ENCODE data around the gene TEK. TPM values are rescaled to one million over a fixed set of nuclear protein-coding genes. Genes with fewer than 3 reads are reported as not detected.
A peak's percentile ranks its signal among the peaks of the same experiment; 100 is the strongest.

TEK gene
- total RNA-seq, 1 donor from 2014 or later, result 0.15 TPM

DNA sequence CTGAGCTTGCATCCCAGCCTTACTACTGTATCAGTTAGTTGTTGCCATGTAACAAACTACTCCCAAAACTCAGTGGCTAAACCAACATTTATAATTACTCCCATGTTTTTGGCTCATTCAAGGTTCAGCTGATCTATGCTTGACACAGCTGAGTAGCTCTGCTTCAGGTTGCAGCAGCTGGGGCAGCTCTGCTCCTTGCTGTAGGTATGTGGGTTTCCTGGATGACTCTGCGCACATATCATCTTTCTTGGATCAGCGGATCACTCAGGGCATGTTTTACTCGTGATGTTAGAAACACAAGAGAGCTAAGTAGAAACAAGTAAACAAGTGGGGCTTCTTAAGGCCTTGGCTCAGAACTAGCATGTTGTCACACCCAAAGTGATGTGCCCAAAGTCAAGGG lies 15.1 kb downstream of the TEK start:
- DNase-seq (ENCODE audit: low read depth), result no peak

DNA sequence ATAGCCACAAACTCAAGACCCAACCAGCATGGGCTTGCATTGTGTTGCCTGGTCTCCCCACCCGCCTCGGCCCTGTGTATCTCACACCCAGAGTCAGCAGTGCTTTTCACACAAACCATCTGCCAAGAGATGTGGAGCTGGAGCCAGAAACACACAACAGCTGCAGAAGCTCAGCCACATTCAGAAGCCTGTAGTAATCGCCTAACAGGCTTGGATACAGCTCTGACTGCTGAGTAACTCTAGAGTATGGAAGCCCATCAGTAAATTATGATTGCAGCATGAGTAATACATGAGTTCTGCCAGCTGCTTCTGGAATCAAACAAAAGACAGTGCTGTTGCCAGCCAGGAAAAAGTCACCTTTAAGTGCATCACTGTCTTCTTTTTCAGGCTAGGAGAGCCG lies 16.0 kb downstream of the TEK start:
- DNase-seq (ENCODE audit: low read depth), result peak; percentile 91

DNA sequence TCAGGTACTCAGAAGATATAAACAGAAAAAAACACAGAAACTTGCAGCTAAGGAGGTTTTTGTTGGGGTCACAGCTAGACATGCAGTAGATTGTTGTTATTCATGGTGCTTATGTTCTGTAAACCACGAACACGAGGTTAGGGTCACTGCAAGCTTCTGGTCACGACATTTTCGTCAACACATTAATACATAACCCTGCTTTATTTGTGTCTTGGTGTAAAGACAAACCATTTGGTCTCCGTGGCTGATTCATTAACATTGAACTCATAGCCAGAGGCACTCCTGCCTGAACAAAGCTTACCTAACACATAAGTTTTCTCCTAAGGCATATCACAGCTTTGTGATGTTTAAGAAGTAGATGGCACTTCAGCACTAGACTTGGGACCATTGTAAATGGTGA lies 16.9 kb downstream of the TEK start:
- DNase-seq (ENCODE audit: low read depth), result peak; percentile 93

DNA sequence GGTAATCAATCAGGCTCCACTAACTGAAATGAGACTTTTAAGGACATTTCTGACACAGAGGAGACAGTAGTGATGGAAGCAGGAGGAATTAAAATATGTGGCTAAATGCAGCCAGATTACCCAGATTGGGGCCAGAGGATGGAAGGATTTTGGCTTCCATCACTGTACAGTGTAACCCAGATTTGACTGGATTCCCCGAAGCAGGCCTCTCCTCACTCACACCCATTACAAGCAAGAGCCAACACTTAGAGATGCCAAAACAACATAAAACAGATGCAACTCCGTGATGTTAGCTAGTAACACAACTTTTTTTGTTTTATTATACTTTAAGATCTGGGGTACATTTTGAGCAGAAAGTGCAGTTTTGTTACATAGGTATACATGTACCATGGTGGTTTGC lies 17.6 kb downstream of the TEK start:
- DNase-seq (ENCODE audit: low read depth), result no peak

DNA sequence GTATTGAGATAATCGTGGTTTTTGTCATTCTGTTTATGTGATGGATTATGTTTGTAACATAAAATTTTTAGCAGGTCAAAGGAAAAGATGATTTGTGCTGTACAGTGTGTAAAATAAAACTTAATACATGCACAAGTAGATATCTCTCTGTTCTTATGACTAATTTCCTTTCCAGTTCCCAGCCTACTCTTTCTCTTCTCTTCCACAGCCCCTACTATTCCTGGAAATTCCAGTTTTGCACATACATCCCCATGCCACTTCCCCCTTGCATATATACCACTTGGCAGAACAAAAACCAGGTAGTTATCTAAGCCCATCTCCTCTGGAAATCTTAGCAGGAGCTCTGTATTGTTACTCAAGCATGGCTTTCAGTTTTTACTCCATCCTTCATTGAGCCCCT lies 20.2 kb downstream of the TEK start:
- no peak for DNase-seq (ENCODE audit: low read depth)

DNA sequence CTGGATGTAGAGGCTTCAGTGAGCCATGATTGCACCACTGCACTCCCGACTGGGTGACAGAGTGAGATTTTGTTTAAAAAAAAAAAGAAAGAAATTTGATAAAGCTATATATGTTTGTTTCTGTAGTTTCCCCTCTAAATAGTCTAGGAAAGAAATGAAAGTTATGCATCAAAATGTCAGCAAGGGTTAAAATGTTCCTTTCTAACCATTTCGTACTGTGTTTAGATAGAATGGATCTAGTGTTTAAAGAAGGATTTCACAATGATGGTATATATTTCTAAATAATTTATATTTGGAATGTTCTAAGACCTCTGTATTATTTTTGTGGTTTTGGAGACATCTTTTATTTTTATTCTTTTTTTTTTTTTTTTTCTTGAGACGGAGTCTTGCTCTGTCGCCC lies 22.7 kb downstream of the TEK start:
- no peak for DNase-seq (ENCODE audit: low read depth)

DNA sequence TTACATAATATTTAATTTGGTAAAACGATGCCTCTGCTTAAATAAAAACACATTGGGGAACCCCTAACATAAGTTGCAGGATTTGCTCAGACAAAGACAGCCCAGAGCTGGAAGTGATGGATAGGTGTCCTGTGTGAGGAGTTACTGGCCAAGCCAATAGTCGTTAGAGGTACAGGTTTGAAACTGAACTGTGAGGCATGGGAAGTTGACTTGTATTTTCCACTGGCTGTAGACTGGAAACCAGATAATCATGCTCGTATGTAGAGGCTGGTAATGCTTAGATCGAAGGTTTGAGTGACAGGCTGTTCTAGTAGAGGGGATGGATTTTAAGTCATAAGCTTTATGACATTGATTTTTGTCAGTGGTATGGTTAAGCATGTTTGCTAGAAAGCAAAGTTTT lies 24.8 kb downstream of the TEK start:
- DNase-seq (ENCODE audit: low read depth), result no peak

DNA sequence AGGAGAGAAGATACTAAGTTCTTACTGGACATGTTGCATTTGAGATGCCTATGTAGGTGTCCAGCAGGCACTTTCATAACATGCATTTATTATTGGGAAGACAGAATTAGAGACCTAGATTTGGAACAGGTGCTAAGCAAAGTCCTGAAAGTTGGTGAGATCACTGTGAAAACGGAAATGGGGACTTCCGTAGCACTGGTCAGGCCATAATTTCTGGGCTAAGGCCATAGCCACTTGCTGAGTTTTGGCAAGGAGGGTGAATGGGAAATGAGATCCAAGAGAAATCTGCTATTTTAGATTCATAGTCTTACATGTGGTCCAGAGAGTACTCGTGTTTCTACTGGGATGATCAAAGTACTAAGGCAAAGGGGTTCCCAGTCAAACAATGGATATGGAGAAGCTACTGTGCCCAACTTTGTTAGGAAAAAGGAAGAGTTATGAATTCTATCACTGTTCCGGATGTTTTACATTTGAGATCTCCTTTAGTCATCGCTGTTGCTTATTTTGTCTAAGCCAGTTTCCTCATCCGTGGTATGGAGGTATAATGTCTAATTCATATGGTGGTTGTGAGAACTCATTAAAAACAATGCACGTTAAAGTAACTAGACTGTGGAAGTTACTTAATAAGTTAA lies 33.4 kb downstream of the TEK start:
- DNase-seq (ENCODE audit: low read depth), result no peak

DNA sequence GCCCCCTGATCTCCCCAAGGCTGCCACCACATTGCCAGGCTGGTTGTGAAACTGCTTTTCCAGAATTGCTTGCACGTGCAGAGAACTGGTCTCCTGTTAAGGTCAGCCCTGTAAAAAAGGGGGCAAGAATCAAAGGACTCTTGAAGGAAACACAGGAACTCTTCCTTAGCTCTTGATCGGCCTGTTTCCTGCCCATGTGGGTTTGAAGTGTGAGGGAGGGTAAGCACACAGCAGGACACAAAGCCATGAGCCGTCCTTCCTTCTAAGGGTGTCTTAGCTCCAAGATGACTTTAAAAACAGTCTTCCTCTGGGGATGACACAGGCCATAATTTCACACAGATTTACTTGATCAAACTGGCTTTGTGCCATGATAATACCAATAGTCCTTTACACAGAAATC lies 36.1 kb downstream of the TEK start:
- no peak for DNase-seq (ENCODE audit: low read depth)

DNA sequence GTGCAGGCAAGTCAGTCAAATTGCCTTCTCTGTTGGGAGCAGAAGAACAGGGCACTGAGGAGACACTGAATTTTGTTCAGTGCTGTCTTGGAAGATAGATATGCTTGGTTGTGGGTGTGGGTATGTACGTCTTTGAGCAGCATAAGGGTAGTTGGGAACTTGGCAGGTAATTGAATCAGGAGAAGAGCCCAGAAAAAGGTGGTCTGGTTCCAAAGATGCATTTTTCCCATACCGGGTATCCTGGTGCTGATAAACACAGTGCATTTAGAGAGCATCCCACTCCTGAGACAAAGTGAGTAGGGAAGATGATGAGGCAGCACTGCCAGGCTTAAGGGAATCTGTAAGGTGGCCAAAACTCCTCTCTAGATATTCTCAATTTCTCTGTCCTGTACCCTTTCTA lies 40.6 kb downstream of the TEK start:
- no peak for DNase-seq (ENCODE audit: low read depth)

DNA sequence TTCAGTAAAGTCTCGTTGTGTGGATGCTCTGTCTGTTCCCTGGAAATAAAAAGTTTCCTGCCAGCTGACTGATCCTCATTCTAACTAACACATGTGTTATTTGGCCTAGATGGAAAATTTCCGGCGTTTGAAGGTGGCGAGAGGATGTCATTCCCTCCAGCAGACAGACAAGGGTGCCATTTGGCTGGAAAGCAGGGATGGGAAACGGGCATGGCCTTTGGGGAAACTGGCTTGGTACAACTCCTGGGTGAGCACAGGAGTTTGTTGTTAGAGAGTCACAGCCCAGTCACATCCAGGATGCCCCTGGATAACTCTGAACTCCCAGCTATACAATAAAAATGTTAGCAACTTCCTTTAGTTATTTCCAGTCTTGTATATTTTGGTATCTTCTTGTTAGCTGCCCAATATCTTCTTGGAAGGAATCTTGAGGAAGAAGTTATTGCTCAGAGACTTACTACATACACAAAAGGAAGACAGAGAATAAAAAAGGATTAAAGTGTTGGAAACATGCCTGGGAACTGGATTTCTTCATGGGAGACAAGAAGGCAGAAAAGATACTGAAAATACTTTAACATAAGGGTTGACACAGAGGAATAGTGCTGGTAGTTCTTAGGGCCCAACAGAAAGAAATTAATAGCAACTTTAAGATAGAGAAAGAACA lies 41.9 kb downstream of the TEK start:
- DNase-seq (ENCODE audit: low read depth), result no peak

DNA sequence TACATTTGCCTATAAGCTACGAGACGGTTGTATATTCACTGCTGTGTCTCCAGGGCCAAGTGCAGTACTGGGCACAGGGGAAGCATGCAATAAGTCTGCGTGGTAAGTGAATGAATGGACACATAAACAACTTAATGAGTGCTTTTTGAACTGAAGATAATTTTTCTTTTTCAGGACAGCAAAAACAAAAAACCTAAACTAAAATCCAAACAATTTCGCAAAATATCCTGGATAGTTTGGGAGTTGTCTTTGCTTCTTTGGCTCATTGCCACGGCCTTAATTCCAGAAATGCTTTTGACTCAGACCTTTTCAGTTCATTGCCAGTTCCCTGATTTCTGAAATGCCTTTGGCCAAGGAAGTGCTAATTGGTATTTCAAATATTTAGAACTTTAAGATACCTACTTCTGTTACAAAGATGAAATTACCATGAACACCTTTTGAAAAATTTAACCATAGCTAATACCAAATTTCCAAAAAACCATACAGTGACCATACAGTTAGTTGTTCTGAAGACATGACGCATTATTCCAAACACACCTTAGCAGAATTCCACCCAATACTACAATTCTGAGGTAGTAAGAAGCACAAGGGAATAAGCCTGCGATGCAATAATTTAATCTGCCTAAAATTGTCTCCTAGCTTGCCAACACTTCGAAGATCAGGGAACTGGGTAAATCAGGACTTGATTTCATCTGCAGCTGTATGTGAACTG lies 42.8 kb downstream of the TEK start:
- peak; percentile 83 for DNase-seq (ENCODE audit: low read depth)

DNA sequence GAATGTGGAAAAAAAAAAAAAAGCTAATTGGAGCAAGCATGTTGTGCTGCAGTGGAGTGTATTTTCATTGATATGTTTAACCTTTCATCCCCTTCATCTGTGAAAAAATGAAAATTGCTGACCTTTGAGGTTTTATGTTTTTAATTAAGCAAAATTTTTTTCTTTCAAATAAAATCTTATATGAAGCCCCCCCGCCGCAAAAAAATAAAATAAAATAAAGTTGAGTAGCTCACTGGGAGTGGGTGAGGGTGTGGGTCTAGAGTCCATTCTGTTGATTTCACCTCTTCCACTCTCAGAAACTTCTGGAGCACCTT lies 43.3 kb downstream of the TEK start:
- no peak for DNase-seq (ENCODE audit: low read depth)

DNA sequence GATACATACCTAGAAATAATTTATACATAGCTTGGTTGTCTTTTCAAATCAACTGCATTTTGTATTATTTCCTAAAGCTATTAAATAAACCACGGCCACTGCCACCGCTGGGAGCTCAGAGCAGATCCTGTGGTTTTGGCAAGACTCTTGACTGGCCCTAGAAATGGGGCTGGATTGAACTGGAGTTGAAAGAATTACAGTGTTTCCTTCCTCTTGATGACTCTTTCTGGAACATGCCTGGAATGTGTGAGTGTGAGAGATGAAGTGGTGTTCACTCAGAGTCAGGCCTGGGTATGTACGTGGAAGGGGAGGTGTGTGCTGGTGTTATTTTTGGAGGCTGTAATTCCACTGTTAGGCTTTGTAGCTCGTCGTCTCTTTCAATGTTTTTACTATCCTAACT lies 45.9 kb downstream of the TEK start:
- peak; percentile 97 for DNase-seq (ENCODE audit: low read depth)

DNA sequence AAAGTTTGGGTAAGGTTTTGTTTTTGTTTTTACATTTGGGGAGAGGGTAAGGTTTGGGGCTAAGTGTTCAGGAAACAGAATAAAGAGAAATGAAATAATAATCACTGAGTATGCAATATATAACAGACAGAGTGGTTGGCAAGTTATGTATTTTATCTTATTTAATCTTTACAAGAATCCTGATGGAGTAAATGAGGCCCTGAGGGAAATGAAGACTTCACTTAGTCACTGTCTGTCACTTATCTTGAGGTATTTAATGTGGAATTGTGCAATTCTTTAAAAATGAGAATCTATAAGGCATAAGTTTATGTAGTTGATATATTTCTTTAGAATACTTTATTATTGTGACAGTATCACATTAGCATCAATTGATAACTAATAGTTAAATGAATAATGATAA lies 48.1 kb downstream of the TEK start:
- DNase-seq (ENCODE audit: low read depth), result no peak

DNA sequence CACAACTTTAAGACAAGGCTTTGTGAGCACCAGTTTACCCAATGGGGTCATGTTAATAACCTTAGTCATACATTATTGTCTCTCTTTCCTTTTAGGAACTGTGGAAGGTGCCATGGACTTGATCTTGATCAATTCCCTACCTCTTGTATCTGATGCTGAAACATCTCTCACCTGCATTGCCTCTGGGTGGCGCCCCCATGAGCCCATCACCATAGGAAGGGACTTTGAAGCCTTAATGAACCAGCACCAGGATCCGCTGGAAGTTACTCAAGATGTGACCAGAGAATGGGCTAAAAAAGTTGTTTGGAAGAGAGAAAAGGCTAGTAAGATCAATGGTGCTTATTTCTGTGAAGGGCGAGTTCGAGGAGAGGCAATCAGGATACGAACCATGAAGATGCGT lies 48.7 kb downstream of the TEK start:
- DNase-seq (ENCODE audit: low read depth), result no peak

DNA sequence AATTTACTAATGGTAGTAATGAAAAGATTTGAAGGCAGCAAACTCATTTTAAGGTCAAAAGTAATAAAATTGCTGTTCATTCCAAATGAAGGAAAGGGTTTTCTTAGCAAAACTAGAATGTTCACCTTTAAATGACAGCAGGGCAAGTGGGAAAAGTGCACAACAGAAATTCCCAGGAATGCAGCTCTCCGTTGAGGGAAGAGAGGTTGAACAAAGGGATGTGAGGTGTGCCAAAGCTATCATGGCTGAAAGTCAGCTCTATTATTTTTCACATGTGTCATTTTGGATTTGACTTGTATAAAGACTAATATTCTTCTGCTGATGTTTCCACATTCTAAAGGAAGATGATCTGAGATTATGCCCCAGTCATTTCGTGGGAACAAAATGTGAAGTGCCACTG lies 51.6 kb downstream of the TEK start:
- DNase-seq (ENCODE audit: low read depth), result no peak

DNA sequence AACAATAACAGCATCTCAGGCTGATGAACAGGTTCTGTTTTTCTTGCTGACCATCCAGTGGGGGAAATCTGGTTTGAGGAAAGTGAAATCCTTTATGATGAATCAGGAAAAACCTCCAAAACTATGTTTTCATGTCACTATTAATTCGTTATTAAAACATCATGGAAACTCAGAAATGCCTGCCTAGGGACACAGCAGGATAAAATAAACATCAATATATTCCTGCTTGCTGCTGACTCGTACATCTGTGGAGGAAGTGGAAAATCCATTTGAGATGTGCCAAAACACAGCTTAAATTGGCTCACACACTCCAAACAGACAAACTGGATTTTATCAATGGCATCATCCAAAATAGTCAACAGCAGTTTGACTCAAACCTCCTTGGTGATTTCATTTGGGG lies 53.0 kb downstream of the TEK start:
- peak; percentile 46 for DNase-seq (ENCODE audit: low read depth)

DNA sequence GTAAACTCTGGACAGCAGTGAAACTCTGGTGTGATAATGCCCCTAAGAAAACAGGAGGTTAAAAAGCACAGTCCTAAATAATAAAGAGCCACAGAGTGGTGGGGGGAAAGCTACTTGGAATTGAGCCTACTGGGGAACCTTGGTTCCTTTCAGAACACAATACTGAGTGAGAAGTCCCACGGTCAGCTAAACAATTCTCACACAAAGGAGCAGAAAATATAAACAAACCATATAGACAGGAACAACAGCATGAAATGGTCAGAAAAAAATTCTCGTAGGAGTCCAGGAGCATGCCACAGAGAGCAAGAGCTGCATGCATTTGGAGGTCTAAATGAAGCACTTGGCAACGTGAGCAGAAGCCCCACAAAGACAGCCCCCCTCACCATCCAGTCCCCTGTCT lies 56.0 kb downstream of the TEK start:
- no peak for DNase-seq (ENCODE audit: low read depth)

DNA sequence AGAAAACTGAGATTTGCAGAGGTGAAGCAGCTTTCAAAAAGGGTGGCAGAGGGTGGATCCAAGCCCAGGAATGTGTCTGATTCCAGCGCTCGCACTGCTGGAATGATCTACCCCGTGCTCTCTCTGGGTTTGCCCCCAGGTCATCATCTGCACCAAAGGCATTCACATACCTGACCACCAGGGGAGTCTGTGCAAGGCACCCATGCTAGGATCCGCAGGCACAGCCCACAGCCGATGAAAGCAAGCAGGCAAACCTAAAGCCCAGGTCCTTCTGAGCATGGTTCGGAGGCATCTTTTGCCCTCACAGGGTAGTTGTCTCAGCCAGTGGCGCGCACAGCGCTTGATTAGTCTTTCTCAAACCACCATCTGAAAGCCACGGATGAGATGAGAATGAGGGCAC lies 56.6 kb downstream of the TEK start:
- DNase-seq (ENCODE audit: low read depth), result no peak

DNA sequence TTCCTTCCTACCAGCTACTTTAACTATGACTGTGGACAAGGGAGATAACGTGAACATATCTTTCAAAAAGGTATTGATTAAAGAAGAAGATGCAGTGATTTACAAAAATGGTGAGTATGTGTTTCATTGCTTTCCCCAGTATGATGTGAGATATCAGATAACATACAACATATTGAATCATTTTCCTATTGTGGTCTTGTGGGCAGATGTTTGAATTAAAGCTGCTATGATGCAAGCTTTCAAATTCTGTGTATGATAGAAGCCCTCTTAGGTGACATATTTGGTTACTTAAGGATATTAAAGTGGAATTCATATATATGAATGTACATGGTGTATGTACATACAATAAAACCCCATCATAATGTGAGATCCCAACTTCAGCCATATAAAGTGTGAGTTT lies 59.5 kb downstream of the TEK start:
- DNase-seq (ENCODE audit: low read depth), result no peak

DNA sequence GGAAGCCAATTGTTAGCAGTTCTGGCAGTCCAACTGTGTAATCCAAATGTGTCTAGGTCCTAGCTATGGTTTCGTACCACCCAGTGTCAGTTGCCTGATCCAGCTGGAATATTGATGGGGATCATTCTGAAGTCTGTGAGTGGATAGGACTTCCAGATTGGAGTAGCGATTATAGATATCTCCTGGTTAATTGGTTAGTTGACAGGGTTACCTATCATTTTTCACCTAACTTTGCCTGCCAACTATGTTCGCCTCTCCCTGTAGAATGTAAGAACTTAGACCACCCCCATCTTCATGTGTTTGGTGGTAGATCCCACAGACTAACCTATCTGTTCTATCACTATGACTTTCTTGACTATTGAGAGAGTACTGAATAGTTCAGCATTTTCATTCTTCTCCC lies 59.9 kb downstream of the TEK start:
- DNase-seq (ENCODE audit: low read depth), result no peak

DNA sequence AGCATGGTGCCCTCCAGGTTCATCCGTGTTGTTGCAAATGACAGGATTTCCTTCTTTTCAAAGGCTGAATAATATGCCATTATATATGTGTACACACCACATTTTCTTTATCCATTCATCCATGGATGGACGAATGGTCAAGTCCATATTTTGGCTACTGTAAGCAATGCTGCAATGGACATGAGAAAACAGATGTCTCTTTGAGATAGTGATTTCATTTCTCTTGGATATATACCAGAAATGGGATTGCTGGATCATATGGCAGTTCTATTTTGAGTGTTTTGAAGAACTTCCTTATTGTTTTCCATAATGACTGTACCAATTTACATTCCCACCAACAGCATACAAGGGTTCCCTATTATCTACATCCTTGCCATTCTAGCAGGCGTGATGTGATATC lies 67.9 kb downstream of the TEK start:
- no peak for DNase-seq (ENCODE audit: low read depth)
